ENCODE results near the gene AUTS2. TPM values are rescaled to one million over a fixed set of nuclear protein-coding genes. Genes with fewer than 3 reads are reported as not detected.

The AUTS2 gene
- total and polyA plus RNA-seq, 2 of the 8 experiments (the other 6 are each of a cell fraction or from before 2014, with no cell fraction given): 25.9 to 101 TPM

DNA sequence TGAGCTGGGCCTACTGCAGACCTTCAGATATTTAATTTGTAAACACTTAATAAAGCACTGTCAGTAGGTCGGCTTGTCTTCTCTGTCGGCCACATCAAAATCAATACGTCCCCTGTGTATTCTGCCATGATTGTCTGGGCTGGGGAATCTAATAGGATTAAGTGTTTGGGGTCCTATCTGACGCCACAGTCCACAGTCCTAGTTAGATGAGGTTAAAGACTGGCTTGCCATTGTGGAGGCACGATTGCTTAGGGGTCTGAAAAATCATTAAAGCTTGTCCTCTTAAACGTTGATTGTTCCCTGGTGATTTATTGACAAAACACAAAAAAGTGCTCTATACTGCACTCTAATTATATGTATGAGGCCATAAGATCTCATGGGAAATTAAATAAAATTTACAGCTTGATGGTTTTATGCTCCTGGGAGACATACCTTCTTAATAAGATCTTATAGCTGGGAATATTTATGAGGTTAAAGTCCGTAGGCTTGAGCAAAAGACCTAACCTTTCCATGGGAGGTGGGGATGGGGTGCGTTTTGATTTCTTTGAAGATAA is 883.4 kb downstream of the AUTS2 start (continued):
- TF ChIP-seq, protein P1, sequence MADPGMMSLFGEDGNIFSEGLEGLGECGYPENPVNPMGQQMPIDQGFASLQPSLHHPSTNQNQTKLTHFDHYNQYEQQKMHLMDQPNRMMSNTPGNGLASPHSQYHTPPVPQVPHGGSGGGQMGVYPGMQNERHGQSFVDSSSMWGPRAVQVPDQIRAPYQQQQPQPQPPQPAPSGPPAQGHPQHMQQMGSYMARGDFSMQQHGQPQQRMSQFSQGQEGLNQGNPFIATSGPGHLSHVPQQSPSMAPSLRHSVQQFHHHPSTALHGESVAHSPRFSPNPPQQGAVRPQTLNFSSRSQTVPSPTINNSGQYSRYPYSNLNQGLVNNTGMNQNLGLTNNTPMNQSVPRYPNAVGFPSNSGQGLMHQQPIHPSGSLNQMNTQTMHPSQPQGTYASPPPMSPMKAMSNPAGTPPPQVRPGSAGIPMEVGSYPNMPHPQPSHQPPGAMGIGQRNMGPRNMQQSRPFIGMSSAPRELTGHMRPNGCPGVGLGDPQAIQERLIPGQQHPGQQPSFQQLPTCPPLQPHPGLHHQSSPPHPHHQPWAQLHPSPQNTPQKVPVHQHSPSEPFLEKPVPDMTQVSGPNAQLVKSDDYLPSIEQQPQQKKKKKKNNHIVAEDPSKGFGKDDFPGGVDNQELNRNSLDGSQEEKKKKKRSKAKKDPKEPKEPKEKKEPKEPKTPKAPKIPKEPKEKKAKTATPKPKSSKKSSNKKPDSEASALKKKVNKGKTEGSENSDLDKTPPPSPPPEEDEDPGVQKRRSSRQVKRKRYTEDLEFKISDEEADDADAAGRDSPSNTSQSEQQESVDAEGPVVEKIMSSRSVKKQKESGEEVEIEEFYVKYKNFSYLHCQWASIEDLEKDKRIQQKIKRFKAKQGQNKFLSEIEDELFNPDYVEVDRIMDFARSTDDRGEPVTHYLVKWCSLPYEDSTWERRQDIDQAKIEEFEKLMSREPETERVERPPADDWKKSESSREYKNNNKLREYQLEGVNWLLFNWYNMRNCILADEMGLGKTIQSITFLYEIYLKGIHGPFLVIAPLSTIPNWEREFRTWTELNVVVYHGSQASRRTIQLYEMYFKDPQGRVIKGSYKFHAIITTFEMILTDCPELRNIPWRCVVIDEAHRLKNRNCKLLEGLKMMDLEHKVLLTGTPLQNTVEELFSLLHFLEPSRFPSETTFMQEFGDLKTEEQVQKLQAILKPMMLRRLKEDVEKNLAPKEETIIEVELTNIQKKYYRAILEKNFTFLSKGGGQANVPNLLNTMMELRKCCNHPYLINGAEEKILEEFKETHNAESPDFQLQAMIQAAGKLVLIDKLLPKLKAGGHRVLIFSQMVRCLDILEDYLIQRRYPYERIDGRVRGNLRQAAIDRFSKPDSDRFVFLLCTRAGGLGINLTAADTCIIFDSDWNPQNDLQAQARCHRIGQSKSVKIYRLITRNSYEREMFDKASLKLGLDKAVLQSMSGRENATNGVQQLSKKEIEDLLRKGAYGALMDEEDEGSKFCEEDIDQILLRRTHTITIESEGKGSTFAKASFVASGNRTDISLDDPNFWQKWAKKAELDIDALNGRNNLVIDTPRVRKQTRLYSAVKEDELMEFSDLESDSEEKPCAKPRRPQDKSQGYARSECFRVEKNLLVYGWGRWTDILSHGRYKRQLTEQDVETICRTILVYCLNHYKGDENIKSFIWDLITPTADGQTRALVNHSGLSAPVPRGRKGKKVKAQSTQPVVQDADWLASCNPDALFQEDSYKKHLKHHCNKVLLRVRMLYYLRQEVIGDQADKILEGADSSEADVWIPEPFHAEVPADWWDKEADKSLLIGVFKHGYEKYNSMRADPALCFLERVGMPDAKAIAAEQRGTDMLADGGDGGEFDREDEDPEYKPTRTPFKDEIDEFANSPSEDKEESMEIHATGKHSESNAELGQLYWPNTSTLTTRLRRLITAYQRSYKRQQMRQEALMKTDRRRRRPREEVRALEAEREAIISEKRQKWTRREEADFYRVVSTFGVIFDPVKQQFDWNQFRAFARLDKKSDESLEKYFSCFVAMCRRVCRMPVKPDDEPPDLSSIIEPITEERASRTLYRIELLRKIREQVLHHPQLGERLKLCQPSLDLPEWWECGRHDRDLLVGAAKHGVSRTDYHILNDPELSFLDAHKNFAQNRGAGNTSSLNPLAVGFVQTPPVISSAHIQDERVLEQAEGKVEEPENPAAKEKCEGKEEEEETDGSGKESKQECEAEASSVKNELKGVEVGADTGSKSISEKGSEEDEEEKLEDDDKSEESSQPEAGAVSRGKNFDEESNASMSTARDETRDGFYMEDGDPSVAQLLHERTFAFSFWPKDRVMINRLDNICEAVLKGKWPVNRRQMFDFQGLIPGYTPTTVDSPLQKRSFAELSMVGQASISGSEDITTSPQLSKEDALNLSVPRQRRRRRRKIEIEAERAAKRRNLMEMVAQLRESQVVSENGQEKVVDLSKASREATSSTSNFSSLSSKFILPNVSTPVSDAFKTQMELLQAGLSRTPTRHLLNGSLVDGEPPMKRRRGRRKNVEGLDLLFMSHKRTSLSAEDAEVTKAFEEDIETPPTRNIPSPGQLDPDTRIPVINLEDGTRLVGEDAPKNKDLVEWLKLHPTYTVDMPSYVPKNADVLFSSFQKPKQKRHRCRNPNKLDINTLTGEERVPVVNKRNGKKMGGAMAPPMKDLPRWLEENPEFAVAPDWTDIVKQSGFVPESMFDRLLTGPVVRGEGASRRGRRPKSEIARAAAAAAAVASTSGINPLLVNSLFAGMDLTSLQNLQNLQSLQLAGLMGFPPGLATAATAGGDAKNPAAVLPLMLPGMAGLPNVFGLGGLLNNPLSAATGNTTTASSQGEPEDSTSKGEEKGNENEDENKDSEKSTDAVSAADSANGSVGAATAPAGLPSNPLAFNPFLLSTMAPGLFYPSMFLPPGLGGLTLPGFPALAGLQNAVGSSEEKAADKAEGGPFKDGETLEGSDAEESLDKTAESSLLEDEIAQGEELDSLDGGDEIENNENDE (IDR thresholded peaks at IDR 0.05; ENCODE audit: insufficient replicate concordance, low read length): no peak
- TF ChIP-seq BACH1 (IDR thresholded peaks at IDR 0.05; ENCODE audit: low read length): no peak
- TF ChIP-seq ASH2L (IDR thresholded peaks at IDR 0.05; ENCODE audit: low read length): no peak
- TF ChIP-seq KDM1A (IDR thresholded peaks at IDR 0.05; ENCODE audit: borderline replicate concordance, low read length): no peak
- TF ChIP-seq, protein P2, sequence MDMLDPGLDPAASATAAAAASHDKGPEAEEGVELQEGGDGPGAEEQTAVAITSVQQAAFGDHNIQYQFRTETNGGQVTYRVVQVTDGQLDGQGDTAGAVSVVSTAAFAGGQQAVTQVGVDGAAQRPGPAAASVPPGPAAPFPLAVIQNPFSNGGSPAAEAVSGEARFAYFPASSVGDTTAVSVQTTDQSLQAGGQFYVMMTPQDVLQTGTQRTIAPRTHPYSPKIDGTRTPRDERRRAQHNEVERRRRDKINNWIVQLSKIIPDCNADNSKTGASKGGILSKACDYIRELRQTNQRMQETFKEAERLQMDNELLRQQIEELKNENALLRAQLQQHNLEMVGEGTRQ (IDR thresholded peaks at IDR 0.05; ENCODE audit: low read length): no peak
- TF ChIP-seq TBP (IDR thresholded peaks at IDR 0.05; ENCODE audit: low read depth, low read length): no peak
- TF ChIP-seq TAF1 (IDR thresholded peaks at IDR 0.05; ENCODE audit: low read depth, low read length): no peak
- TF ChIP-seq SAP30 (IDR thresholded peaks at IDR 0.05; ENCODE audit: insufficient read depth, insufficient replicate concordance, low read length): no peak
- TF ChIP-seq TAF7 (optimal IDR thresholded peaks at IDR 0.05; ENCODE audit: borderline replicate concordance, low read depth, low read length): no peak
- TF ChIP-seq NRF1 (IDR thresholded peaks at IDR 0.05; ENCODE audit: low read depth, low read length): no peak
